HS-27A (cell line): ENCODE results near the gene EIF3L.

Experiments used
- DNase-seq: peaks from one replicate; pipeline ENCODE4 v3.0.0-alpha.2; 2012; ENCODE audit warnings: low read depth, missing footprints

Gene EIF3L

DNA sequence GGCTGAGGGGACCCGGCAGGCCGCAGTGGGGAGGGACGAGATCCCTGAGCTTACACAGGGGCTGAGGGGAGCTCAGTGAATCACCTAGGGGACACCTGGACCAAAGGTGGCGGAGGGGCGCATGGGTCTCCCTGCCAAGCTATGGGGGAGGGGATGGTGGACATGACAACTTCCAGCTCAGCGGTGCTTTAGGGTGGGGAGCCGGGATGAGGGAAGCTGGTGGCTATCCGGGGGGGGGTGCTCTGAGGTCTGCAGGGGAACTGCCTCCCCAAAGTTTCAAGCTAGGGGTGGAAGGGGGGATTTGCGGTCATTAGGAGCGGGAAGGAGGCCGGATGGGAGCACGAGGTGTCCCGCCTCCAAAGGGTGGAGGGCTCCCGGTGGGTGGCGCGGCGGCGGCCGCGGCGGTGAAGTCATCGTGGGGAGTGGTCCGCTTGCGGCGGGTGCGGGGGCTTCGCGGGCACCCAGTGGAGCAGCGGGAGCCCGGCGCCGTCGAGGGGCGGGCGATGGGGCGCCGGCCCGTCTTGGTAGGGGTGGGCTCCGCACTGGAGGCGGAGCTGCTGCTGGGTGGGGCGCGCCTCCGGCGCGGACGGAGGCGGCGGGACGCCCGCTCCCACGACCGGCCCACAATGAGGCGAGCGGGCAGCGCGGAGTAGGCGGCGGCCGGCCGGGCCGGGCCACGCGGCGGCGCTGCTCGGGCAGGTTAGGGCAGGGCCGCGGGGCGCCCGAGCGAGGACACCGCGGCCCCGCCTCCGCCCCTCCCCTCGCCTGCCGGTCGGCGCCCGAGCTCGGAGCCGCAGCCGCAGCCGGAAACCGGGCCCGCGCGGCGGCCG is 56.5 kb downstream of the EIF3L start, which contains the start of gene MICALL1:
Gene MICALL1, plus strand, starts transcription at position 764 of the 830 bp plus-strand sequence. CDS start 126 bp downstream, outside the sequence.
- peak; percentile 53 for DNase-seq

GRCh38 chr22:37906364-37907008 is 57.3 kb downstream of the EIF3L start:
- no peak for DNase-seq

GRCh38 chr22:37907036-37907954 is 58.1 kb downstream of the EIF3L start:
- DNase-seq = no peak

- no peak for DNase-seq
Observed at GRCh38 chr22:37909766-37910165, 60.5 kb downstream of the EIF3L start.

DNA sequence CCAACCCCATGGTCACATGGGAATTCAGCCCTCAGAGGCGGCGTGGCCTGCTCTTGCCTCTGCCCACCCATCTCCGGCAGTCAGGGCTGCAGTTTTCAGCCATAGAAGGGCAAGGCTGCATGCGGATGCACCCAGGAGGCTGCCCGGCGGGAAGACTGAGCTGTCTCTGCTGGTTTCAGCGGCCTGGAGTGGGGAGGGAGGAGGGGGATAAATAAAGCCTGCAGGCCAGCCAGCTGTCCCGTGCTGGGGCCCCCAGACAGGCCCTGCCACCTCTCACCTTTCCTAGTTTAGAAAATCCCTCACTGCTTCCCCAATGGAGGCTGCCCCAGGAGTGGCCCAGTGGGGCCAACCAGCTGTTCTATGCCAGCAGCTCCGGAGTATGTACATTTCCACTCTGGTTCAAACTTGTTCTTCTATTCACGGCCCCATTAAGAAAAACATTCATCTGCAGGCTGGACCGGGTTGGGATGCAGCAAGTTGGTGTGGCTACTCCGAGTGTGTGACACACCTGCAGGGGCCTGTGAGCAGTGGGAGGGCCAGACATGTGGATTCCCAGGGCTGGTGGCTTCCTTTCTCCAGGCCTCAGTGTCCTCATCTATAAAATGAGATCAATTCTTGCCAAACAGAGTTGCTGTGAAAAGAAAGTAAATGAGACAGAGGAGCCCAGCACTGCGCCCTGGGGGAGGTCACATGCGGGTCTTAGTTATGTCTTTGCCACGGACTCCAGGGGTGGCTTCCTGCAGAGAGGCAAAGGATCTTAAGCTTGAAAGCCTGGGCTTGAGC is 61.9 kb downstream of the EIF3L start:
- DNase-seq = no peak

DNA sequence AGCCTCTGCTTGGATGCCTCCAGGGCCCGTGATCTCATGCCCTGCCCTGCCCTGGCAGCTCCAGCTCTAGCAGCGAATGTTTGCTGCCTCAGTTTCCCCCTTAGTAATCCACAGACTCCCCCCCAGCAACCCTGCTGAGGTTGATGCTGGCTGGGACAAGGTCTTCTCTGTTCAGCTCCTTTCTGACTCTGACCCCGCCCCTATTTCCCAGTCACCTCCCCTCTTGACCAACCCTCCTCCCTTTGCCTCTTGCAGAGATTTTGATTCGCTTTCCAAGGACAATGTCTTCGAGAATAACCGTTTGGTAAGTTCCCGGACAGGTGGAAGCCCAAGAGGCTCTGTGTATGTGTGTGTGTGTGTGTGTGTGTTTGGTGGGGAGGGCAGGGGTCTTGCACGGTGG is 62.5 kb downstream of the EIF3L start:
- DNase-seq = no peak

DNA sequence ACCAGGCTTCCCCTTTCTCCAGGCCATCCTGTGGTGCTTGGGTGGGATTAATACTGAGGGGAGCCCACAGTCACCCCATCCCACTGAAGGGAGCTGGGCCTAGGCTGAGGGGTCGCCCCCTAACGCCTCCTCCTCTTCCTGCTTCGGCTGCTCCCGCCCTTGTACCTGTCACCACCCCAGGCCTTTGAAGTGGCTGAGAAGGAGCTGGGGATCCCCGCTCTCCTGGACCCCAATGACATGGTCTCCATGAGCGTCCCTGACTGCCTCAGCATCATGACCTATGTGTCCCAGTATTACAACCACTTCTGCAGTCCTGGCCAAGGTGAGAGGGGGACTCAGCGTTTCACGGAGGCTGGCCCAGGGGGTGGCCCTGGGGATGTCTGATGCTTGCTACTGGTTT is 63.0 kb downstream of the EIF3L start:
- no peak for DNase-seq

GRCh38 chr22:37913233-37913721 is 64.1 kb downstream of the EIF3L start:
- DNase-seq = no peak

- no peak for DNase-seq
Observed at GRCh38 chr22:37916311-37916710, 67.1 kb downstream of the EIF3L start.

- DNase-seq = no peak
Observed at GRCh38 chr22:37917874-37918548, 68.8 kb downstream of the EIF3L start.

DNA sequence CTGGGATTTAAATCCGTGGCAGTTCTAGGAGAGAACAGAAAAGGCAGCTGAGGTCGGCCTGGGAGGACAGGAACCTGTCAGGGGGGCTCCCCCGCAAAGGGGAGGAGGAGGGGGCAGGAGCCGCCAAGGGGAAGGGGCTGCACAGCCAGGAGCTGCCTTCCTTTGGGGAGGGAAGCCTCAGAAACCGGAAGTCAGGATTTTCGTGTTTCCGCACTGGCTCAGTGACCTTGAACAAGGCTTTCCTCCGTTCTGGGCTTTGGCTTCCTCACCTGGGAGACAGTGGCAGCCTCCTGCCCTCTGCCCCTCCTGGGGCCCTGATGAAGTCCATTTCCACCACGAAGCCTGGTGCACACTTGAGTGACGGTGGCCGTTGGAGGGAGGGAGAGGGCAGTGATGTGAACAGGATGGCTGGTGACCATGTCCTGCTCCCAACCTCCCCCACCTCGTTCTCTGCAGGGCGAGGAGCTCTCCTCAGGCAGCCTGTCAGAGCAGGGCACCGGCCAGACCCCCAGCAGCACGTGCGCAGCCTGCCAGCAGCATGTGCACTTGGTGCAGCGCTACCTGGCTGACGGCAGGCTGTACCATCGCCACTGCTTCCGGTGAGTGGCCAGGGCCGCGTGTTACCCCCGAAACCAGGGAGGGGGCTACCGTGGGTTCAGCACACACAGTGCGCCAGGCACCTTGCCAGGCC is 69.5 kb downstream of the EIF3L start:
- DNase-seq = no peak

- no peak for DNase-seq
Observed at GRCh38 chr22:37920126-37920525, 70.9 kb downstream of the EIF3L start.

GRCh38 chr22:37922191-37922590 is 73.0 kb downstream of the EIF3L start:
- no peak for DNase-seq

DNA sequence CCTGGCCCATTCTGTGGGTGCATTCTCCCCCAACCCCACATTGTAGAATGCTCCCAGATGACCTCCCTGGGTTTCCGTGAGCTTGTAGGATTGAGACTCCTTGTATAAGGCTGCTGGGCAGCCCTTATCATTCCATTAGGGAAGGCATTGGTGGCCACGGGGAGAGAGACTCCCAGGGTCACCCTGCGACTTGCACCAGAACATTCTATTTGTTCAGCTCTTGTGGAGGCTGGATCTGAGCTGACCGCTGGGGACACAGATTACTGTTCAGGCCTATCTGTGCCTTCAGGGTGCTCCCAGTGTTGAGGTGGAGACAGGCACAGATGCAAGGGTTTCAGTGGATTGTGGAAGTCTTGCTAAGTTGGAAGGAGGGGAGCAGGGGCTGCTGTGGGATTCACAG is 74.7 kb downstream of the EIF3L start:
- DNase-seq = no peak

- DNase-seq = no peak
Observed at GRCh38 chr22:37924386-37925065, 75.3 kb downstream of the EIF3L start.

DNA sequence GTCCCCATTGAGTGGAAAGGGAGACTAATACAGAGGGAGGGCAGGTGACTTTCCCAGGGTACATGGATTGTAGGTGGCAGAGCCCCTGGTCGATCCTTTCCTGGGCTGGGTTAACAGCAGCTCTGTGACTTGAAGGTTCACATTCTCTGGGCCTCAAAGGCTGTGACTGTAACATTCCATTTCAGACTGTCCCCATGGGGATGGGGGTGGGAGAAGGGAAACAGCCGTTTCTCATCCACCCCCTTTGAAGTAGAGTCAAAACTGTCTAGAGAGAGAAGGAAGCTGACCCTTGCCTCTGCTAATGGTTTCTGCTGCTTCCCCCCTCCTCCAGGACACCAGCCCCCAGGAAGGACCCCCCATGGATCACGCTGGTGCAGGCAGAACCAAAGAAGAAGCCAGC is 76.1 kb downstream of the EIF3L start:
- DNase-seq = no peak

DNA sequence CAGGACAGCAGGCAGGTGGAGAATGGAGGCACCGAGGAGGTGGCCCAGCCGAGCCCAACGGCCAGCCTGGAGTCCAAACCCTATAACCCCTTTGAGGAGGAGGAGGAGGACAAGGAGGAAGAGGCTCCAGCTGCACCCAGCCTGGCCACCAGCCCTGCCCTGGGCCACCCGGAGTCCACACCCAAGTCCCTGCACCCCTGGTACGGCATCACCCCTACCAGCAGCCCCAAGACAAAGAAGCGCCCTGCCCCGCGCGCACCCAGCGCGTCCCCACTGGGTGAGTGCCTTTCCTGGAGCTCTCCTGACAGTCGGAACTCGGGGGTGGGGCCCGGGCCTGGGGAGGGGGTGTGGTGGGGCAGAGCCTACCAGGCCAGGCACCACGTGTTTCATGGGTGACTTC is 76.5 kb downstream of the EIF3L start:
- DNase-seq = no peak

- no peak for DNase-seq
Observed at GRCh38 chr22:37926358-37926757, 77.1 kb downstream of the EIF3L start.

- no peak for DNase-seq
Observed at GRCh38 chr22:37926771-37927636, 77.8 kb downstream of the EIF3L start.
